Upper lobe of left lung (tissue), 4 donors: ENCODE results near the gene LITAFD.

Experiments used
- POLR2A ChIP-seq, 4 donors: fragments of 450-650 bp; IDR thresholded peaks; one replicate each; pipeline ENCODE4 v1.5.1; 2016 to 2017; ENCODE audit warnings: antibody characterized with exemption in 4 of 4, mild to moderate bottlenecking in 2 of 4
- TF ChIP-seq, protein P1 (sequence below), 6 experiments: fragments of 450-650 bp in 4 of 6; fragments of 200-600 bp in 2 of 6; sonication (generic) in 2 of 6; IDR thresholded peaks; one replicate each; pipeline ENCODE4 v1.5.1; 2016 to 2019; ENCODE audit warnings: antibody characterized with exemption in 6 of 6

DNA sequence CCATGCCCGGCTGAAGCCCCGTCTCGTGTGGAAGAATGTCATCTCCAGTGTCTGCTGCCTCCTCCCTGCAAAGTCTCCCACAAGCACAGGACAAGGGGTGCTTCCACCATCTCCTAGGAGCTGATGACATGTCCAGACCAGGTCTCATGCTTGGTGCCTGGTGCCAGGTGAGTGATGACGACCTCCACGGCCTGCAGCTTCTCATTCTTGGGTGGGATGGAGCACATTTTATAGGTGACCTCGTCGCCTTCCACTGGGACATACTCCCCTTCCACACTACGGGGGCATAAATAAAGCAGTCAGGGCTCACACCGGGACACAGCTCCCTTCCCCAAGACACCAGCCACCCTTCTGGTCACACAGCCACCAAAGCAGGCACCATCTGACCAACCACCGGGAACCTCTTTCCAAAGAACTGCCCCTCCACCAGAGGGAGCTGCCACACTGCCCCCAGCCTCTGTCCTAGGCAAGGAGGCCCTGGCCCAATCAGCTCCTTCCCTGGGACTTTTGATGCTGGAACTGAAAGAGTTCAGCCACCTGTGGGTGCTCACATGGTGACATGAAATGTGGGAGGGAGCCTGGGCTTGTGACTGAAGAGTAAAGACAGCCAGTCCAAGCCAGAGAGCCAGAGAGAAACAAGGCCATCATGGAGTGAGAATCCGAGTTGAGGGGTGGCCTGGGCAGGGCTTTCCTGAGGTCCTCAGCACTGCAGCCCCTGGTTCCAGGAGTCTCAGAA is 26.9 kb upstream of the LITAFD start:
- TF ChIP-seq, protein P1, sequence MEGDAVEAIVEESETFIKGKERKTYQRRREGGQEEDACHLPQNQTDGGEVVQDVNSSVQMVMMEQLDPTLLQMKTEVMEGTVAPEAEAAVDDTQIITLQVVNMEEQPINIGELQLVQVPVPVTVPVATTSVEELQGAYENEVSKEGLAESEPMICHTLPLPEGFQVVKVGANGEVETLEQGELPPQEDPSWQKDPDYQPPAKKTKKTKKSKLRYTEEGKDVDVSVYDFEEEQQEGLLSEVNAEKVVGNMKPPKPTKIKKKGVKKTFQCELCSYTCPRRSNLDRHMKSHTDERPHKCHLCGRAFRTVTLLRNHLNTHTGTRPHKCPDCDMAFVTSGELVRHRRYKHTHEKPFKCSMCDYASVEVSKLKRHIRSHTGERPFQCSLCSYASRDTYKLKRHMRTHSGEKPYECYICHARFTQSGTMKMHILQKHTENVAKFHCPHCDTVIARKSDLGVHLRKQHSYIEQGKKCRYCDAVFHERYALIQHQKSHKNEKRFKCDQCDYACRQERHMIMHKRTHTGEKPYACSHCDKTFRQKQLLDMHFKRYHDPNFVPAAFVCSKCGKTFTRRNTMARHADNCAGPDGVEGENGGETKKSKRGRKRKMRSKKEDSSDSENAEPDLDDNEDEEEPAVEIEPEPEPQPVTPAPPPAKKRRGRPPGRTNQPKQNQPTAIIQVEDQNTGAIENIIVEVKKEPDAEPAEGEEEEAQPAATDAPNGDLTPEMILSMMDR (IDR thresholded peaks at IDR 0.05): no peak
- TF ChIP-seq POLR2A (IDR thresholded peaks at IDR 0.05): no peak
